CD4-positive, alpha-beta T cell treated with Interleukin-17A for 4 hours (primary cell): ENCODE data around the gene LYPD6B.

Source experiments
- DNase-seq: peaks from one replicate; pipeline ENCODE4 v3.0.0-alpha.2; 2020; ENCODE audit warnings: mixed read lengths

Gene LYPD6B

DNA sequence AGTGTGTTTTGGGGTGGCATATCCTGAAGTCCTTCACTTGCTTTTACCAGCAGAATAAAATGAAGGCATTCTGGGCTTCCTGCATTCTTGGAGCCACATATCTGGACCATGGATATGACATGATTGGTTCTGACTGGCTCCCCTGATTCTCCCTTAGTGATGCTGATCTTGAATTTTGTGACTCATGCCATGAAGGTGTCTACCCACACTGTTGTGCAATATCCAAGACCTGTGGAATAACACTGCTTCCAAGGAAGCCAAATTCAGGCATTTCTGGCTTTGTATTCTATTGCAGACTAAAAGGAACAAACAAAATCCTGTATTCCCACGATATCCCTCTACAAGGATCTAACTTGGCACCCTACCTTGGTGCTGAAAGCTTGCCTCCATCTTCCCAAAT lies 125.8 kb downstream of the LYPD6B start:
- DNase-seq = no peak

DNA sequence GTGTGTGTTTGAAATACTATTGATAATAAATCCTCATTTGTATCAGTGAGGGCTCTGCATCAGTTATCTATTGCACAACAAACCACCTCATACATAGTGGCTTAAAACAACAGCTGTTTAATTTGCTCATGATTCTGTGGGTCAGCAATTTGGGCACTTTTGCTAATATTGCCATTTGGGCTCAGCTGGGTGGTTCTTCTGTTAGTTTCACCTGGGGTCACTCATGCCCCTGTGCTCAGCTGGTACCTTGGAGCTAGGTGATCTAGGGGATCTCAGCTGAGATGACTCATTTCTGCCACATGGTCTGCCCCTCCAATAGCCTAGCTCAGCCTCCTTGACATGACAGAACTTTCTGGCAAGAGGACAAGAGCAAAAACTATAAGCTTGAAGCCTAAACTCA lies 126.3 kb downstream of the LYPD6B start:
- DNase-seq = no peak

DNA sequence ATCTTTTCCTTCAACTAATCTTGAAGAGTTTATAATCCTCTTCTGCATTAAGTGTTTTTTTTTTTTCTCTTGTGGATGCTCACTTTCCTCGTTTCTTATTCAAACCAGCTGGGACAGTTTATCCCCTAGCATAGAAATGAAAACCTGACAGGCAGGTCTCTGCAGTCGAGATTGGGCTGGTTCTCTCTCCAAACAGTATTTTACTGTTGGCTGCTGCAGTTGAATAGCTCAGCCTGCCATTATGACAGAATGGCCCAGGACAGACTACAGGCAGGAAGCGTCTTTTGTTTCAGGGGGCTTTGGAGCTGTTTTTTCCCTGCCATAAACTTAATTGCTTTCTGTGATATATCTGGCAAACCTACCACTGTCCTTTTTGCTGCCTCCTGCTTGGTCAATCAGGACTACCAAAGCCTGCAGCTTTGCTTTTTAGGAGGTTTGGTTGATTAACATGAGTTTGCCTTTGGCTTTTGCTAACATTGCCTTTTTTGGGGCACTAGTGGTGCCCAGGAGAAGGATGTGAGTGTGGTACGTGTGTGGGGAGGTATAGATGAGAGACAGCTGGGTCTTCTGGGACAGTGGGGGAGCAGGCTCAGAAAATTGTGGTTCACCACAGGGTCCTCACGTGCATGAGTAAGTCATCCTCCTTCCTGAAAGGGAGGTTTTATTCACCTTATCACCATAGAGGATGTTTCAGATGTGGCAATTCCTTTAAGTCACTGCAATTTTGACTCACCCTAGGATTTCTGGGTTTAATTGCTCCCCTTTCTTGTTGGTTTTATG lies 128.7 kb downstream of the LYPD6B start:
- peak; percentile 19 for DNase-seq

DNA sequence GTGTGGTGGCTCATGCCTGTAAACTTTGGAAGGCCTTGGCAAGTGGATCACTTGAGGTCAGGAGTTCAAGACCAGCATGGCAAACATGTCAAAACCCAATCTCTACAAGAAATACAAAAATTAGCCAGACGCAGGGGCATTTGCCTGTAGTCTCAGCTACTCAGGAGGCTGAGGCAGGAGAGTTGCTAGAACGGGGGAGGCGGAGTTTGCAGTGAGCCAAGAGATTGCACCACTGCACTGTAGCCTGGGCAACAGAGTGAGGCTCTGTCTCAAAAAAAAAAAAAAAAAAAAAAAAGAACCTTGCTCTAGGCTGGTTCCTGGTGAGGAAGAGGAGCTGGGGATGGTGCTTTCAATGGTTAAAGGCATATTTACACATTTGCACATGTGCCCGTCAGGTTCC lies 129.4 kb downstream of the LYPD6B start:
- DNase-seq = no peak

DNA sequence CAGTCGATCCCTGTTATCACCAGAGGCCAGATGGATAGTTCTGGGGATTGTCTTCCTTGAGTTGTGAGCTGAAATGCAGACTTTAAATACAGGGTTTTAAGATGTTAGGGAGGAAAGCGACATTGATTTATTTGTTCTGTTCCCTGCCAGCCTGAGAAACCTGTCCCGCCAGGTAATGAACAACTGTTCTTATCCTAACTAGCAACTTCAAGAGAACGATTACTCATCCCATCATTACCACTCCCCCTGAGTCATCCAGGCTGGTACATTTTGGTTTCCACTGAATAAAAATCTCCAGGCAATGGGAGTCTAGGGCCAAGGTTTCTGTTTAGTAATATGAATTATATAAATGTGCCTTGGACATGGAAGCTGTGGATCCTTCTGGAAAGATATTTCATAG lies 131.2 kb downstream of the LYPD6B start:
- no peak for DNase-seq

DNA sequence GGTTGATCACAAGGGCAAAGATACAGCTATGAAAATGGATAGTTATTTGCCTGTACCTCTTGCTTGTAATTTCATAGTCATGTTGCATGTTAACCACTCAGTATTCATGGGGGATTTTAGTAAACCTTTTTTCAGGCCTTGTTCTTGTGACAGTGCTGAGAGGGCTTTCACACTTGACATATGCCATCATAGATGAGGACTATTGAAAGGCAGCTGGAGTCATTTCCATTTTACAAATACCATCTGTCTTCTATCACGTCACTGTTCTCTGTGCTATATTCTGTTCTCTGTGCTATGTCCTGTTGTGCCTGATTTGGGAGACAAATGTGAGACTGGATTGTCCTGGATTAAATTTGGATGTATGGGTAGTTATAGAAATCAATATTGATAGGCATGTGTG lies 131.7 kb downstream of the LYPD6B start:
- no peak for DNase-seq

DNA sequence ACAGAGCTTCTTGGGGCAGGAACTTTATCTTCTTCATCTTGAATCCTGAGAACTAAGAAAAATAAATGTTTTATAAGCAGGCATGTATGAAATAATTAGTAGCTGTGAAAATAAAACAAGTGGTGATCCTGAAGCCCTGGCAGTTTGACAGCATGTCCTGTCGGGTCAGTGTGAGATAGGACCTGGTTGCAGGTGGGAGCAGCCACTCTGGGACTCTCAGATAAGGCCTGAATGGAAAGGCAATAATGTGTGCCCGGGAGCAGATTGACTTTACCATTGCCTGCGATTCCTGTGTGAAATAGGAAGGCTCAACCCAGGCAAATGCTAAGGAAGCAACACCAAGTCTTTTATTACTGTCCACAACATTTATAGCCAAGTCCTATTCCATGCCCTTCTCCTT lies 132.4 kb downstream of the LYPD6B start:
- no peak for DNase-seq

DNA sequence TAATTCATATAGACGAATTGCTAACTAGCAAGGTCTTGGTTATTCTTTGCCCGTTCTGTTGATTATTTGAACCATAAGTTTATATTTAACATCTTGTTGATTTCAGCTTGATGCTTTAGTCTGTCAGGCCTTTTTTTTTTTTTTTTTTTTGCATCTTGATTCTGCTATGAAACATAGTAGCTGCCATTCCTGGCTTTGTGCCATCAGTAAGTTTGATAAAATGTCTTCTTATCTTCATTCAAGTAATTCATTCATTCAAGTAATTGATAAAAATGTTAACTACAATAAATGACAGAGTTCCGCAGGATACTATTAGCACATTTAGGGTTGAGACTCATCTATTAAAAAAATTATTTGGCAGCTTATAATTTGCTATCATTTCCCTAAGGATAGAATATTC lies 134.7 kb downstream of the LYPD6B start:
- DNase-seq = no peak

DNA sequence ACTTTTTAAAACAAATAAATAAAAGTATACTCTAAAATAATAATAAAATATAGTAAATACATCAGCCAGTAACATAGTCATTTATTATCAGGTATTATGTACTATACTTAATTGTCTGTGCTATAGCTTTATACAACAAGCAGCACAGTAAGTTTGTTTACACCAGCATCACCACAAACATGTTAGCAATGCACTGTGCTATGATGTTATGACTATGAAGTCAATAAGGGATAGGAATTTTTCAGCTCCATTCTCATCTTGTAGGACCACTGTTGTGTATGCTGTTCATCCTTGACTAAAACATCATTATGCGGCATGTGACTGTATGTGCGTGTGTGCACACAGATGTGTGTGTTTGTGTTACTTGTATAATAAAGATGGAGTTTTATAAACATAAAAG lies 137.5 kb downstream of the LYPD6B start:
- no peak for DNase-seq

DNA sequence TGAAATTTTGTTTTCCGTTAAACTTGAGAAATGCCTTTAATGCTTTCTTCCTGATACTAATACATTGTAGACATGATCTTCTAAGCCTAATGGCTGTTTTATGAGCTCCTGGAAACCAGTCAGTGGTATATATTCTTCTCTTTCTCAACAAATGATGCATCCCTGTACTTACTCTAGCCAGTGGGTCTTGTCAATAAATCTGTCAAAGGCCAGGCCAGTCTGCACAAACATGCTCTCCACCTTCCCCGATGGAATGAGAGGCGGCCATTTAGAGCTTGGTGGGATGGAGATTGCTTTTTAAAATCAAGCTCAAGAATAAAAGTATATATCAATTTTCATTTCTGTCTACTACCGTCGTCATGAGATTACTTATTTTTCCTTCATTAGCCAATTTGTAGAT lies 140.1 kb downstream of the LYPD6B start:
- no peak for DNase-seq

DNA sequence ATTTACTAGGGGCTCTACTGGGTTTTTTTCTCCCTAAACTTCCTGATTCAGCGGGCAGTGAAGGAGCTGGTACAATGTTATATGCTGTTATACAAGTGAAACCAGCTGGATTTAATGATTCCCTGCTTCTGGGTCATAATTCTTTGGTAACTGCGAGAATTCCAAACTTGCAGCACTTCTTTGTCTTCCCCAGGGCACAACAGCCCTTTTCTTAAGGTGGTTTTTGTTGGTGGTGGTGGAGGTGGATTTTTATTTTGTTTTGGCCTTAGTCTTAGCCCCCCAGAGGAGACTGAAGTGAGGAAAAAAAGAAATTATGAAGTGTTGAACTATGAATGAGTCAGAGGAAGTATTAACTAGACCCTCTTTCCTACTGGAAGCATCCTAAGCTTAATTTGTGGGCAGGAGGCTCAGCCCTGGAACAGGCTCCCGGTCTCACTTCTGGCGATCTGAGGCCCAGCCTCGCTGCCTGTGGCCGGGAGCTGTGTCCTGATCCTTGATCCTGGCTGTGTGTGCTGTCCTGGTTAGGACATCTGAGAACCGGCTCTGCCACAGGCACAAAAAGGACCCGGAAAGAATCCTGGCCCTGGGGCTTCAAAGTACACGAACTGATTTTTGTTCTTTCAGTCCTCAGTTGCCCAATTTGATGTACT lies 141.9 kb downstream of the LYPD6B start:
- DNase-seq = no peak

DNA sequence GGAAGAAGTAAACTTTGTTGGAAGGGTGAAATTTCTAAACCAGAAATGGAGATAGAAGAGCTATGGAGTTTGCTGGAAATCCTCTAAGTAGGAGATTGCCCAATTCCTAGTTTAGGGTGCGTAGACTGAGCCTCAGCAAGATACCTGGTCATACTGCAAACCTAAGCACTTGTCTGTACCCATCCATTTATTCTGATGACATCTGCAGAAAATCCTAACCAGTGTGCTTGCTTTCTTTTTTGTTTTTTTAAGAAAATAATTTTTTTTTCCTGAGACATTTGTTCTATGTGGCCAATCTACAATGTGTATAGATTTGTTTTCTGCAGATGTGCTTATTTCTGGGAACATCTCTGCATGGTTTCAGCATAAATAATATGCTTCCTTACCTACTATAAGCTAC lies 144.7 kb downstream of the LYPD6B start:
- no peak for DNase-seq

DNA sequence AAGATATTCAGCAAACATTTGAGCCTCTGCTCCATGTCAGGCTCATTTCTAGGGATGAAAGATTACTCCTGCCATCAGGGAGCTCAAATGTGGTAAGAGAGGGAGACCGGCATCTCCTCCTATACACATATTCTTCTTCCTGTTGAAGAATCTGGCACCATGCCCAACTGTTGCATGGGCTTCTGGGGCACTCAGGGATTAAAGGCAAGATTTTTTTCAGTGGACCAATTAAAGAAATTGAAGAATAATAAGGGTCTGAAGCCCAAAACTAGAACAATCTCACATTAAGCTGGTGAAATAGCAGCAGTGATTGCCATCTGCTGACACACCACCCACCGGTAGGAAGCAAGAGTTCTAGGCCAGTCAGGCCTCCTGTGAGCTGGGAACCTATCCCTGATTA lies 146.5 kb downstream of the LYPD6B start:
- DNase-seq = no peak

DNA sequence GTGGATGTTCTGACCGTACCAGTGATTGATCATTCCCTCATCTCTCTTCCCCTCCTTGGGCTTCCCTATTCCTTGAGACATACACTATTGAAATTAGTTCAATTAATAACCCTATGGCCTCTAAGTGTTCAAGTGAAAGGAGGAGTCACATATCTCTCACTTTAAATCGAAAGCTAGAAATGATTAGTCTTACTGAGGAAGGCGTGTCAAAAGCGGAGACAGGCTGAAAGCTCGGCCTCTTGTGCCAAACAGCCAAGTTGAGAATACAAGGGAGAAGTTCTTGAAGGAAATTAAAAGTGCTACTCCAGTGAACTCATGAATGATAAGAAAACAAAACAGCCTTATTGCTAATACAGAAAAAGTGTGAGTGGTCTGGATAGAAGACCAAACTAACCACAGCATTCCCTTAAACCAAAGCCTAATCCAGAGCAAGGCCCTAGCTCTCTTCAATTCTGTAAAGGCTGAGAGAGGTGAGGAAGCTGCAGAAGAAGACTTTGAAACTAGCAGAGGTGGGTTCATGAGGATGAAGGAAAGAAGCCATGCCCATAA lies 147.5 kb downstream of the LYPD6B start:
- no peak for DNase-seq

DNA sequence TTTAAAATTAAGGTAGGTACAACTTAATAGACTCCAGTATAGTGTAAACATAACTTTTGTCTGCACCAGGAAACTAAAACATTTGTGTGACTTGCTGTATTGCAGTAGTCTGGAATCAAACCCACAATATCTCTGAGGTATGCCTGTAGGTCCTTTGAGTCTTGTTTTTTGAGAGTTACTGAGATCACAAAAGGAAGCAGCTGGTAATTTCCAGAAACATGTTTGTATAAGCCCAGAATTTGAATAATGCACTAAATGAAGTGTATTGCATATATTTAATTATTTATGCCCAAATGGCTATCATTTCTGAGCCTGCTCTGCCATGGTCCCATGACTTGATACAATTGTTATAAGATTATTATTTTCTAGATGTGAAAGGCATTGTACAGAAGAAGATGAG lies 148.6 kb downstream of the LYPD6B start:
- DNase-seq = no peak

DNA sequence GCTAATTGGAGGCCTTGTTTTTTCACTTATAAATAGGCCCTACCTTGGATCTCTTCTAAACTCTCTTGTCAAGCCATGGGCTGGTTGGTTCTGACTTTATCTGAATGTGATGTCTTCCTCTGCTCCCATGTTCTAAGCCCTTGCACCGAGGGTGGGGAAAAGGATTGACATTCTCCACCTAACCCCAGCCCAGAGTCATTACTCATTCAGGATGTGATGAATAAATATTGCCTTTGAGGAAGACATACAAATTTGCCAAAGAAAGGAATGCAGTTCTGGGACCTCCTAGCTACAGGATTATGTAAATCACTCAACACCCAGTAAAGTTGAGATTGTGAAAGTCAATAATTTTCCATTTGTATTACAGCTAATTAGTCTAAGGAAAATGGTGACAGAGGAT lies 149.8 kb downstream of the LYPD6B start:
- DNase-seq = no peak

DNA sequence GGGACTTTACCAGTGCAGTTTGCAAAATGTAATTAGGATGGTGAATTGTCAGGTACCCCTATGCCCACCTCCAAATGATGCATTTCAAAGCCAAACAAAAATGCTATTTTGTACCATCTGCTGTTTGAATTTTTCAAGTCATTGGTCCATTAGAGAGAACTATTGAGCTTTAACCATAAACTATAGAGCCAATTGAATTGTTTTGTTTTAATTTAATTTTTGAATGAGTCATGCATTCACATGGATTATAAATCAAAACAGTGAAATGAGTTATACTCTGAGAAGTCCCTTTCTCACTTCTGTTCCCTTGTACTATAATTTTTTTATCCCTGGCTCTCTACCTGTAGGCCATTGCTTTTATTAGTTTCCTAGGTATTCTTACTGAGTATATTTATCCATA lies 151.3 kb downstream of the LYPD6B start:
- no peak for DNase-seq

DNA sequence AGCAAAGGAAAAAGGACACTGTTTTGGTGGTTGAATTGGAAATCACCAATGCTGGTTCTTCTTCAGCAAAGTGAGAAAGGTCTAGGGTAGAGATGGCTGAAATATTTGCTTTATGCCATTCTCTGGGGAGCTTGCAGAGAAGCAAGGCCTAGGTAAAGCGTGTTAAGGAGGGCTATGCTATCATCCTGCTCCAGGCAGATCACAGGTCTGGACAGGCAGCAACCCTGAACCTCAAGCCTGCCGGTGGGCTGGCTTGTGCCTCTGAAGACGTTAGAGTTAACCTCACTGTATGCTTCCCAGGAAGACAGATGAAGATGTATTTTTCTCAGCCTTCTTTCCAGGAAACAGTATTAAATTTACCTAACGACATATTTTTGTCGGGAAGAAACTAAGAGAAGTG lies 153.4 kb downstream of the LYPD6B start:
- DNase-seq = no peak

DNA sequence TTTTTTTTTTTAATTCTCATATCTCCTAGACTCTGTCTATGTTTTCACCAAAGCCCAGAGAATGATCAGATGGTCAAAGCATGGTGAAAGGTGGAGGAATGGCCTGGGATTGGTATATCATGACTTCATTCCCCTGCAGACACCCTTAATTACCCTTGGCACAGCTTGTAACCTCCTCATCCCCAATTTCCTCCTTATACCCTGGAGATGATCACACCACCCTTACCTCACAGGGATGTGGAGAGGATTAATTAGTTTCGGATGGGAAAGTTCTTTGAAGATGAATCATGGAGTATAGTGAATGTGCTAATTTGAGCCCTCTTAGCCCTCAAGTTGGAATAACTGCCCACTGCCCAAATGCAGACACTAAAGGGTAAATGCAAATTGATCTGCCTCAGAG lies 153.9 kb downstream of the LYPD6B start:
- DNase-seq = no peak

DNA sequence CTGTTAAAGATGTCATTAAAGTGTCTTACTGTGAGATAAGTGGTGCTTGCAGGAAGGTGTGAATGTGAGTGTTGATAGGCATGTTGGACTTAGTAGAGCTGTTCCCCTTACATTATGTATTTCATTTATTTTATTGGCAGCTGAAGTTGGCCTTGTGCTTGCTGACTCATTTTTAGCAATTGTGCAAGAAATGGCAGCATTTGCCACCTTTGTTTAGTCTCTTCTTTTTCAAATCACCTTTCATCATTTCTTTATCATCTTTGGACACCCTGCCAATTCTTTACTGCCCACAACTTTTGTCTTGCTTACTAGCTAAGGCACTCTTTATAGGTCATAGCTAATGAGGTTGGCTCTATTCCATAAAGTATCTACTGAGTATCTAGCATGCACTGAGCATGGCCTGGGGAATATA lies 161.6 kb downstream of the LYPD6B start:
- no peak for DNase-seq

DNA sequence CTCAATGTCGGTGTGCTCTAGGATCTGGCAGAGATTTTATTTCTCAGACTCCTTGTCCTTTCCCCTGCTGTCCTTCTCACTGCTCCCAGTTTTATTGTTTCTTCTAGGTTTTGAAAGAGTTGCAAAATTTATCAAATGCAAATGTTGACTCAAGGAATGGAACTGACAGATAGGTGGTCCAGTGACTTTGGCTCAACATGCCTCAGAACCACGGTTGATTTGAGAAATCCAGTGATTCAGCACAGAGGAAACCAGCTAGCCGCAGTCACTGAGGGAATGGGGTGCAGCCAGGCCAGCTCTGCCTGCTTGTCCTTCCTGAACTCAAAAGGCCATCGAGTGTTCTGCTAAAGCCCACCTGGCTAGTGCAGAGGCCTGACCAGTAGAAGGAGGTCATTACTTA lies 166.2 kb downstream of the LYPD6B start:
- no peak for DNase-seq

DNA sequence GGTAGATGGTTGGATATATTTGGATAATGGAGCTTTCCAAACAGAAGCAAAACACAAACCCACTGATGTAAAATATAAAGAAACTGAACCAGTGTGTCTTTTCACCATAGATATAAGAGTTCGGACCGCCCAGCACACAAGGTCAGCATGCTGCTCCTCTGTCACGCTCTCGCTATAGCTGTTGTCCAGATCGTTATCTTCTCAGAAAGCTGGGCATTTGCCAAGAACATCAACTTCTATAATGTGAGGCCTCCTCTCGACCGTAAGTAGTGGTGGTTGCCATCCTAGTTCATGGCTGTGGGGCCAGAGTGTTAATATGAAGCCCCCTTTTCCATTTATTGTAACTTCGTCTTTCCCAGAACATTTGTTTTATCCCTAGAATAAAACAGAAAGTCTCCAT lies 166.6 kb downstream of the LYPD6B start:
- DNase-seq = no peak

DNA sequence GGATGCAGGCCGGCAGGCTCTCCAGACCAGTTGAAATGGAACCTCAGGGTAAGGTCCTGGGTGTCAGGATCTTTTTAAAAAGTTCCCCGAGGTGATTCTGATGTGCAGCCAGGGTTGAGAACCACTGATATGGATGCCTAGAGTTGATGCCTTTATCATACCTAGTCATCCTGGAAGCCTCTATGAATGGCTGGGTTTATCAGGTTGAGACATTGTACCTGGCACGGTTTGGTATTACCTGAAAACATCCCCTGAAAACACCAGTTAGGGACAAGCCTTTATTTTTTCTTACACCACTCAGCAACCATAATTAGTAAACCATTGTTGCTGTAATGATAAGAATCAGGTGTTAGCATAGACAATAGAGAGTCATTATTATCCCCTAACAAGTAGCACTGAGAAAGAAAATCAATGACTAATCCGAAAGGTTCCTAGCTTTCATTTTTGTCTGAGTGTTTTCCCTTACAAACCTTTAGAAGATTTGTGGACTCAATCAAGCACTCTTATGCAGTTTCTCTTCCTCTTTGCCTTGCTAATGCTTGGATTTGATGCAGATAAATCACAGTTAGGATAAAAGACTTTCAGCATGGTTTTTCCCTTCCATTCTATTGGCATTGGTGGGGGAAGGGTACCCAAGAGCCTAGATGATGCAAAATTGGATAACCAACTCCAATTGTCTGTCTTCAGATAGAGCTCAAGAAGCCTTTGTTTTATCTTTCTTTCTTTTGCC lies 175.4 kb downstream of the LYPD6B start:
- DNase-seq = no peak

DNA sequence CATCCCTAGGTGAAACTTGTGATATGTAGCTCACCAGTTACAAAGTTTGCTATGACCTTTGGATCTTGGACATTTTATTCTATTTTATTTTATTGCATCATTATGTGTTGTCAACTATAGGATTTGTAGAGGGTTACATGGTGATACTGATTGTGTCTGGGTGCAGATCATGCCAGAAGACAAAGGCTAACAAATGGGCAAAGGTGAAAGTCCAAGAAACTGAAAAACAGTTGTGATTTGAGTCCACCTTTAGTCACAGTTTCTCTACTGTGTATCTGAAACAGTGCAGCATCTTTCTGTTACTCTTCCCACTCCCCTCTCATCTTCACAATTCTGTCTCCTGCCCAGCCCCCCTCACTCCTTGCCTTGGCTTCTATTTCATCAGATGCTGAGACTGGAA lies 180.0 kb downstream of the LYPD6B start:
- DNase-seq = no peak
